HEK293 (cell line): ENCODE results near the gene DOCK7.

ENCODE experiments used
- CTCF ChIA-PET: fragments of 350-600 bp; formaldehyde crosslinking; extraction: SDS; loops from one replicate; lab custom pipeline; 2021; ENCODE audit warnings: antibody characterized with exemption; lab: Yijun Ruan, JAX
- POLR2A ChIA-PET: fragments of 300-600 bp; formaldehyde crosslinking; extraction: SDS; loops from one replicate; lab custom pipeline; 2020; ENCODE audit warnings: antibody characterized with exemption, inconsistent platforms; lab: Yijun Ruan, JAX
- H3K27ac ChIP-seq: fragments of 200-500 bp; sonication (Bioruptor generic); 2 replicates; pipeline ENCODE4 v1.5.1; 2014; ENCODE audit warnings: low read depth, low read length, control low read depth, inconsistent platforms; ENCODE audit errors: extremely low read depth
- H3K36me3 ChIP-seq, 2 experiments: fragments of 200-500 bp in 1 of 2; sonication (Bioruptor generic) in 1 of 2; 1 replicate in 1 of 2; 2 replicates in 1 of 2; pipeline ENCODE4 v1.5.1; 2014 to 2017; ENCODE audit warnings: inconsistent platforms in 2 of 2, low read length in 2 of 2; ENCODE audit not compliant: control insufficient read depth in 2 of 2, insufficient read depth in 1 of 2
- H3K4me1 ChIP-seq: fragments of 200-500 bp; sonication (Bioruptor generic); 2 replicates; pipeline ENCODE4 v1.5.1; 2014; ENCODE audit warnings: mild to moderate bottlenecking, low read length, inconsistent platforms; ENCODE audit not compliant: control insufficient read depth, insufficient read depth
- H3K4me3 ChIP-seq: 2 replicates; pipeline ENCODE4 v1.5.1; 2011; ENCODE audit warnings: low read depth, mild to moderate bottlenecking, control low read depth, low read length, moderate library complexity
- H3K9me3 ChIP-seq: fragments of 200-500 bp; sonication (Bioruptor generic); 2 replicates; pipeline ENCODE4 v1.5.1; 2014; ENCODE audit warnings: low read depth, low read length, inconsistent platforms; ENCODE audit not compliant: control insufficient read depth, insufficient read depth
- HOXC10 ChIP-seq: sonication (generic); formaldehyde crosslinking; IDR thresholded peaks from 2 replicates; pipeline ENCODE4 v1.8.1; 2023; ENCODE audit warnings: mild to moderate bottlenecking, missing genetic modification reagents
- KLF1 ChIP-seq: fragments of 450-650 bp; formaldehyde crosslinking; IDR thresholded peaks from 2 replicates; pipeline ENCODE4 v1.5.1; 2016; ENCODE audit warnings: missing biosample characterization, missing genetic modification characterization
- KLF9 ChIP-seq: fragments of 450-650 bp; formaldehyde crosslinking; IDR thresholded peaks from 2 replicates; pipeline ENCODE4 v1.5.1; 2016; ENCODE audit warnings: missing biosample characterization, missing genetic modification characterization, low read depth
- OSR2 ChIP-seq: fragments of 450-650 bp; formaldehyde crosslinking; IDR thresholded peaks from 2 replicates; pipeline ENCODE4 v1.5.1; 2016; ENCODE audit warnings: missing biosample characterization, missing genetic modification characterization
- PRDM1 ChIP-seq: fragments of 450-650 bp; formaldehyde crosslinking; IDR thresholded peaks from 2 replicates; pipeline ENCODE4; 2016; ENCODE audit warnings: missing biosample characterization, missing genetic modification characterization
- ZBTB10 ChIP-seq: fragments of 450-650 bp; formaldehyde crosslinking; IDR thresholded peaks from 2 replicates; pipeline ENCODE4 v1.5.1; 2016; ENCODE audit warnings: missing biosample characterization, missing genetic modification characterization
- ZFHX2 ChIP-seq: fragments of 450-650 bp; formaldehyde crosslinking; conservative IDR thresholded peaks from 2 replicates; pipeline ENCODE4 v1.5.1; 2016; ENCODE audit warnings: missing biosample characterization, missing genetic modification characterization
- ZFP41 ChIP-seq: fragments of 450-650 bp; formaldehyde crosslinking; IDR thresholded peaks from 2 replicates; pipeline ENCODE4 v1.5.1; 2016; ENCODE audit warnings: missing biosample characterization, missing genetic modification characterization, borderline replicate concordance
- ZNF132 ChIP-seq: fragments of 450-650 bp; formaldehyde crosslinking; IDR thresholded peaks from 2 replicates; pipeline ENCODE4 v1.5.1; 2017; ENCODE audit warnings: missing biosample characterization, missing genetic modification characterization, borderline replicate concordance
- ZNF146 ChIP-seq: fragments of 450-650 bp; formaldehyde crosslinking; IDR thresholded peaks from 2 replicates; pipeline ENCODE4 v1.5.1; 2016; ENCODE audit warnings: missing biosample characterization, missing genetic modification characterization
- ZNF248 ChIP-seq: fragments of 450-650 bp; formaldehyde crosslinking; IDR thresholded peaks from 2 replicates; pipeline ENCODE4 v1.5.1; 2017; ENCODE audit warnings: missing biosample characterization, missing genetic modification characterization
- ZNF341 ChIP-seq: fragments of 450-650 bp; formaldehyde crosslinking; IDR thresholded peaks from 2 replicates; pipeline ENCODE4; 2016; ENCODE audit warnings: low read depth, missing biosample characterization, missing genetic modification characterization
- ZNF529 ChIP-seq: fragments of 450-650 bp; formaldehyde crosslinking; IDR thresholded peaks from 2 replicates; pipeline ENCODE4 v1.5.1; 2017; ENCODE audit warnings: missing genetic modification characterization, missing biosample characterization; ENCODE audit not compliant: insufficient replicate concordance
- ZNF548 ChIP-seq: fragments of 450-650 bp; formaldehyde crosslinking; IDR thresholded peaks from 2 replicates; pipeline ENCODE4 v1.5.1; 2016; ENCODE audit warnings: missing biosample characterization, missing genetic modification characterization
- ZNF558 ChIP-seq: fragments of 450-650 bp; formaldehyde crosslinking; IDR thresholded peaks from 2 replicates; pipeline ENCODE4 v1.5.1; 2016; ENCODE audit warnings: missing biosample characterization, missing genetic modification characterization
- ZNF571 ChIP-seq: fragments of 450-650 bp; formaldehyde crosslinking; IDR thresholded peaks from 2 replicates; pipeline ENCODE4 v1.5.0; 2017; ENCODE audit warnings: missing biosample characterization, missing genetic modification characterization
- ZNF580 ChIP-seq: fragments of 450-650 bp; formaldehyde crosslinking; IDR thresholded peaks from 2 replicates; pipeline ENCODE4 v1.5.1; 2016; ENCODE audit warnings: missing biosample characterization, missing genetic modification characterization
- ZNF610 ChIP-seq: fragments of 450-650 bp; formaldehyde crosslinking; IDR thresholded peaks from 2 replicates; pipeline ENCODE4 v1.5.1; 2016; ENCODE audit warnings: missing biosample characterization, missing genetic modification characterization, borderline replicate concordance
- ZNF623 ChIP-seq: fragments of 450-650 bp; formaldehyde crosslinking; IDR thresholded peaks from 2 replicates; pipeline ENCODE4 v1.5.1; 2016; ENCODE audit warnings: missing biosample characterization, missing genetic modification characterization
- ZNF626 ChIP-seq: fragments of 450-650 bp; sonication (Bioruptor Pico); formaldehyde crosslinking; IDR thresholded peaks from 2 replicates; pipeline ENCODE4 v1.5.1; 2018; ENCODE audit warnings: missing biosample characterization, missing genetic modification characterization, inconsistent platforms
- ZNF670 ChIP-seq: fragments of 450-650 bp; formaldehyde crosslinking; IDR thresholded peaks from 2 replicates; pipeline ENCODE4 v1.5.1; 2016; ENCODE audit warnings: missing biosample characterization, missing genetic modification characterization, low read depth
- ZNF704 ChIP-seq: fragments of 450-650 bp; formaldehyde crosslinking; IDR thresholded peaks from 2 replicates; pipeline ENCODE4 v1.5.1; 2016; ENCODE audit warnings: missing biosample characterization, missing genetic modification characterization
- ZNF747 ChIP-seq: fragments of 450-650 bp; formaldehyde crosslinking; IDR thresholded peaks from 2 replicates; pipeline ENCODE4 v1.5.1; 2016; ENCODE audit warnings: missing biosample characterization, missing genetic modification characterization
- ZNF776 ChIP-seq: fragments of 450-650 bp; formaldehyde crosslinking; IDR thresholded peaks from 2 replicates; pipeline ENCODE4 v1.5.0; 2017; ENCODE audit warnings: missing biosample characterization, missing genetic modification characterization, borderline replicate concordance
- ZNF785 ChIP-seq: fragments of 450-650 bp; formaldehyde crosslinking; IDR thresholded peaks from 2 replicates; pipeline ENCODE4 v1.5.1; 2016; ENCODE audit warnings: missing biosample characterization, missing genetic modification characterization
- ZNF837 ChIP-seq: fragments of 450-650 bp; formaldehyde crosslinking; IDR thresholded peaks from 2 replicates; pipeline ENCODE4 v1.5.1; 2016; ENCODE audit warnings: missing biosample characterization, missing genetic modification characterization
- ZNF843 ChIP-seq: fragments of 450-650 bp; formaldehyde crosslinking; IDR thresholded peaks from 2 replicates; pipeline ENCODE4 v1.5.1; 2016; ENCODE audit warnings: missing biosample characterization, missing genetic modification characterization

DOCK7 gene

GRCh38 chr1:62484824-62485468, 203.2 kb downstream of the DOCK7 start:
- H3K4me3 ChIP-seq: no peak overlapping the region
- no peaks in the 10 kb centered on the region for H3K4me1 ChIP-seq
- H3K27ac ChIP-seq: no peak overlapping the region
- POLR2A ChIA-PET: no interaction called here
- H3K9me3 ChIP-seq: no peaks in the 10 kb centered on the region
- H3K36me3 ChIP-seq: peaks cover 3 to 5% of the 10 kb centered on the region in 2 experiments
- no peak for TF ChIP-seq ZNF341
- TF ChIP-seq PRDM1 (tag by site-specific recombination): no peak
- CTCF ChIA-PET: interaction anchor here (0.6 to 0.8 kb wide), 2 partner anchors 25 to 43 kb away, joined by 3 read pairs; no protein-coding TSS in a partner anchor

GRCh38 chr1:62481681-62482080, 206.5 kb downstream of the DOCK7 start:
- Histone ChIP-seq H3K27ac (no peak overlapping the region), H3K4me1 (no peaks in the 10 kb centered on the region), H3K4me3 (no peak overlapping the region), H3K9me3 (no peaks in the 10 kb centered on the region), H3K36me3 (peaks cover 2 to 3% of the 10 kb centered on the region in 2 experiments; a peak in 2 of 3 replicates)
- no peak for TF ChIP-seq HOXC10
- no peak for TF ChIP-seq ZNF785 (tag by site-specific recombination)
- no peak for TF ChIP-seq ZBTB10 (tag by site-specific recombination)
- no peak for TF ChIP-seq ZNF580
- no peak for TF ChIP-seq ZNF248
- no peak for TF ChIP-seq ZNF747 (tag by site-specific recombination)
- TF ChIP-seq ZNF843: no peak
- TF ChIP-seq ZNF626 (tag by site-specific recombination): no peak
- no peak for TF ChIP-seq ZFP41
- TF ChIP-seq ZNF670: no peak
- TF ChIP-seq KLF1 (tag by site-specific recombination): no peak
- no peak for TF ChIP-seq ZNF548 (tag by site-specific recombination)
- TF ChIP-seq ZFHX2: no peak
- TF ChIP-seq ZNF623 (tag by site-specific recombination): no peak
- no peak for TF ChIP-seq ZNF610 (tag by site-specific recombination)
- TF ChIP-seq ZNF146 (tag by site-specific recombination): no peak
- CTCF ChIA-PET: no interaction called here
- POLR2A ChIA-PET: no interaction called here

- H3K9me3 ChIP-seq: no peaks in the 10 kb centered on the region
- no peak overlapping the region for H3K4me3 ChIP-seq
- H3K27ac ChIP-seq: no peak overlapping the region
- CTCF ChIA-PET: interaction anchor here (0.5 to 0.7 kb wide), 2 partner anchors 13 to 741 kb away, joined by 3 read pairs; no protein-coding TSS in a partner anchor
- peaks cover 22 to 31% of the 10 kb centered on the region in 2 experiments for H3K36me3 ChIP-seq
- no peaks in the 10 kb centered on the region for H3K4me1 ChIP-seq
- POLR2A ChIA-PET: no interaction called here
- TF ChIP-seq ZNF837 (no peak), ZNF529 (no peak), ZNF132 (no peak), ZNF571 (tag by site-specific recombination) (no peak), ZNF558 (tag by site-specific recombination) (no peak), KLF9 (no peak), OSR2 (tag by site-specific recombination) (no peak), ZNF704 (tag by site-specific recombination) (no peak), ZNF776 (no peak)
Observed at GRCh38 chr1:62476525-62477219, 211.5 kb downstream of the DOCK7 start.
